Measurements from ENCODE around the gene PCMT1.

PCMT1 gene

DNA sequence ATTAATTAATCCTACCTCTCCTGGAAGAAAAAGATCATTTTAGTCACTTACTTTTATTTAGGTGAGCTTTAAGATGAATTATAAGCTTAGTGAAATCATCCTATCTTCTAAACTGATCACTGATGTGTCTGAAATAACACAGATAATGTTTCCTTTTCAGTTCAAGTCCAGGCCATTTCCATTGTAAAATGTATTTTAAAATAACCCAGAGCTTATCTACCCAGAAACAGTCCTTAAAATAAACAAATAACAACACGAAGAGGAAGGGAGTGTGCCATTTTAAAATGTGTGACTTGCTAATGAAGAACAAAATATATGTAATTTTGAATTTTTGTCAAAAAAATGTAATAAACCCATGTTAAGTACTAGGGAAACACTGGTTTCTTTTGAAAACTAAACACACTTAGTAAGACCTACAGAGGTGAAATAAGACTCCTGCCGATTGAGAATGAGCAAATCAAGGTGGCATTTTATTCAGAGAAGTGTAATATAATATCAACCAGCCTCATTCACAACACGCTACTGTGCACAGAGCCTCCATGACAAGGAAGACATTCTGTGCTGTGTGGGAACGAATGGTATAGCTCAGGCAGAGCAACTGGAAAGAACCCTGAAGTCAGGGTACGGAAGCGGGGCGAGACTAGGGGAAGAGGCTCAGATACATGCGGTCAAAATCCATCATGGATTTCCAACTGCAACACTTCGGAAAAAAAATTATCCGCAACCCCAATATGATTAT, 106.9 kb downstream of the PCMT1 start:
- no peak for DNase-seq

DNA sequence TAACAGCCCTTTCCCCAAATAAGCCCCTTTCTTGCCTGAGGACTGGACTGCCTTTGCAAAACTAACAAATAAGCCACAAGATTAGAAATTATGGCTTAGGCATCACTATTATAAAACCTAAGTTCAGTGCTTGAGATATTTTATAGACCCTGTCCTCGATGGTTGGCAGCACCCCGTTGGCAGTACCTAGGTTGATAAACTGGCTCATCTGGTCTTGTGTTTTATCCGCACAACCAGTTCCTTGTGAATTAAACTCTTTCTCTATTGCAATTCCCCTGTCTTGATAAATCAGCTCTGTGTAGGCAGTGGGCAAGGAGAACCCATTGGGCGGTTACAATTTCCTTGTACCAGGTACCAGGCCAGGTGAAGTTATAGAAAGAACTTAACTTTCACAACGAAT, 108.0 kb downstream of the PCMT1 start:
- DNase-seq: no peak

DNA sequence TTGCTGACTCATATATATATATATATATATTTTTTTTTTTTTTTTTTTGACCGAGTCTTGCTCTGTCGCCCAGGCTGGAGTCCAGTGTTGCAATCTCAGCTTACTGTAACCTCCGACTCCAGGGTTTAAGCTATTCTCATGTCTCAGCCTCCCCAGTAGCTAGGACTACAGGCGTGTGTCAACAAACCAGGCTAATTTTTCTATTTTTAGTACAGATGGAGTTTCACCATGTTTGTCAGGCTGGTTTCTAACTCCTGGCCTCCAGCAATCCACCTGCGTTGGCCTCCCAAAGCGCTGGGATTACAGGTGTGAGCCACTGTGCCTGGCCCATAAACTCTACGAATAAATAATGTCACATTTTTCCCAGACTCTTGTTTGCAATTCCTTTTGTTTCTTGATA, 109.8 kb downstream of the PCMT1 start:
- DNase-seq: no peak

DNA sequence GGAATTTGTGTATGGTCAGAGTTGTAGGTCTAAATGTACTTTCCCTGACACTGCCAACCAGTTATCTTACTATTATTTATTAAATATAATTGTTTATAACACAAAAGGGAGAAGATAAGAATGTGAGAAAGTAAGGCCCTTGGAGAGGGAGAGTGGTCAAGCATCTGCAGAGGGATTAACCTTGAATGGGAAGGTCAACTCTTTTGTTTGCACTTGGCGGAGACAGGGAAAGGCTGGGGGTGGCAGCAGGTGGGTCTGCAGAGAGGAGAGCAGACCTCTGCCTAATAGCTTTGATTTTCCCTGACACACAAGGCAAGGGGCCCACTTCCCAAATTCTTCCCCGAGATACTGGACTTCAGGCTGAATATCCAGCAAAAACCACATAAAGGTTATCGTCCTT, 110.4 kb downstream of the PCMT1 start:
- no peak for DNase-seq

DNA sequence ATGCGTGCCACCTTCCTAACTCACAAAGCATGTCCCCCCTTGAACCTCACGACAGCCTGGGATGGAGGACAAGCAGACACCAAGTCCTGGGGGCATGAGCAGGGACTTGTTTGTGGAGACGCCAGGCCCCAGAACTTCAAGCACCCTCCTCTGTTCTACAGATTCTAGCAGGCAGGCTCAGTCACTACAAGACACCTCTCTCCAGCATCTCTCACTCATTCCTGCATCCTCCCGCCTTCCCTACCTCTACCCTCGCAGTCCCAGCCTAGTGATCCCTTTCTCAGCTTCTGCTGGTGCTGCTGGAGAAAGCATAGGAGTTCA, 110.9 kb downstream of the PCMT1 start:
- DNase-seq: no peak

All from hematopoietic multipotent progenitor cell treated with erythropoietin and hydrocortisone succinate and interleukin-3 and kit ligand, for 8 days (in vitro differentiated cells).